GM12801 (cell line): ENCODE data around the gene DAND5.
A peak's percentile ranks its signal among the peaks of the same experiment; 100 is the strongest.

Experiments used
- CTCF ChIP-seq: IDR thresholded peaks from one replicate; pipeline ENCODE4 v1.5.1; 2011; ENCODE audit warnings: control low read depth; ENCODE audit not compliant: insufficient read length; ENCODE audit errors: extremely low read depth

Gene DAND5

GRCh38 chr19:12954612-12954962, 14.8 kb upstream of the DAND5 start:
- TF ChIP-seq CTCF: no peak

- no peak for TF ChIP-seq CTCF
Observed at GRCh38 chr19:12955996-12956395, 13.4 kb upstream of the DAND5 start.

- no peak for TF ChIP-seq CTCF
Observed at GRCh38 chr19:12956446-12957388, 12.7 kb upstream of the DAND5 start, which contains the start of gene GADD45GIP1. TSS of gene GADD45GIP1 (minus strand) at chr19:12957223. CDS start at chr19:12957212, 11 bp downstream.

GRCh38 chr19:12959481-12959880, 9.9 kb upstream of the DAND5 start:
- no peak for TF ChIP-seq CTCF

GRCh38 chr19:12965017-12965811, 4.2 kb upstream of the DAND5 start:
- TF ChIP-seq CTCF: peak; percentile 36

GRCh38 chr19:12965812-12966135, 3.6 kb upstream of the DAND5 start:
- no peak for TF ChIP-seq CTCF

GRCh38 chr19:12967907-12968306, 1.5 kb upstream of the DAND5 start:
- TF ChIP-seq CTCF: no peak
